Stimulated activated CD4-positive, alpha-beta T cell treated with anti-CD3 and anti-CD28 coated beads, TNF-alpha, amount 100 ng/mL, for 4 hours (primary cell): ENCODE results near the gene CD83.

Source experiments
- DNase-seq, 3 experiments: peaks; one replicate each; pipeline ENCODE4 v3.0.0-alpha.2; 2020; ENCODE audit warnings: low read depth in 3 of 3

The CD83 gene

DNA sequence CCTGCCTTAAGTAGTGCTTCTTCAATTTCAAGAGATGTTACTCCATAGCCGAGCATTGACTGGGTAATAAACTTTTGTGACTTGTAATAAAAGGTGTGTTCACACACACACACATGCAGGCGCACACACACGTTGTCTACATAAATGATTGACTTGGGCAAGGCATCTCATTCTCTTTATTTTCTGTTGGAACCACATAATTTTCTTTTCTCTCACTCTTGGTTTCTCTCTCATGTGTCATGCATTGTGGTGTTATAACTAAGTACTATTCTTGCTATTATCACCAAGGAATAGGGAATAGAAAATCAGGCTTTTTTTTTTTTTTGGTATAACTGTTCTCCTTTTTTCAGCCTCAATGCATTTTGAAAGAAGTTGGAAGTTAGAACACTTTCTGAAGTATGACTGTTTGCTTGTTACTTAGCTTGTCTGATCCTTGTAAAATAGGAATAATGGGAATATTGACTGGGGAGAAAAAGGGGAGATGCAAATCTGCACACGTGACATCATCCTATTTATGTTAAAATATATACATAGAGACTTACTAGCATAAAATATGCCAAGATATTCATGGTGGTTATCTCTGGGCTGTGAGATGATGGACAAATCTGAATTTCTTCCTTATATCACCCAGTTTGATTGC, 26.1 kb upstream of the CD83 start:
- no peak for DNase-seq

DNA sequence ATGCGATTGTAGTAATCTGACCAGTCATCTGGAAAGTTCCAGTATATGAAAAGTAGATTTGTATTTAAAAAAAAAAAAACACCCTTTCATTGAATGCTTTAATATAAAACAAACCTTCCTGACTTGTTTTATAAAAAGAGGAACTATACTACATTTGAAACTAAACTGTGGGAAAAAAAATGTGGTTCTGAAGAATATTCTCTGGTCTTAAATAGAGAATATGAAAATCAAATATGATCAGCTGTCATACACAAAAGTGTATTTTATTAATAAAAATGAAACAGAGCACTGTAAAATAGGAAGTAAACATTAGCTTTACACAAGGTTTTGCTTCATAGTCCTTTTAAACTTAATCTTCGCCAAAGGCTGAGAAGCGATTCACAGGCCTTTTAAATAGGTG, 25.3 kb upstream of the CD83 start:
- no peak for DNase-seq

DNA sequence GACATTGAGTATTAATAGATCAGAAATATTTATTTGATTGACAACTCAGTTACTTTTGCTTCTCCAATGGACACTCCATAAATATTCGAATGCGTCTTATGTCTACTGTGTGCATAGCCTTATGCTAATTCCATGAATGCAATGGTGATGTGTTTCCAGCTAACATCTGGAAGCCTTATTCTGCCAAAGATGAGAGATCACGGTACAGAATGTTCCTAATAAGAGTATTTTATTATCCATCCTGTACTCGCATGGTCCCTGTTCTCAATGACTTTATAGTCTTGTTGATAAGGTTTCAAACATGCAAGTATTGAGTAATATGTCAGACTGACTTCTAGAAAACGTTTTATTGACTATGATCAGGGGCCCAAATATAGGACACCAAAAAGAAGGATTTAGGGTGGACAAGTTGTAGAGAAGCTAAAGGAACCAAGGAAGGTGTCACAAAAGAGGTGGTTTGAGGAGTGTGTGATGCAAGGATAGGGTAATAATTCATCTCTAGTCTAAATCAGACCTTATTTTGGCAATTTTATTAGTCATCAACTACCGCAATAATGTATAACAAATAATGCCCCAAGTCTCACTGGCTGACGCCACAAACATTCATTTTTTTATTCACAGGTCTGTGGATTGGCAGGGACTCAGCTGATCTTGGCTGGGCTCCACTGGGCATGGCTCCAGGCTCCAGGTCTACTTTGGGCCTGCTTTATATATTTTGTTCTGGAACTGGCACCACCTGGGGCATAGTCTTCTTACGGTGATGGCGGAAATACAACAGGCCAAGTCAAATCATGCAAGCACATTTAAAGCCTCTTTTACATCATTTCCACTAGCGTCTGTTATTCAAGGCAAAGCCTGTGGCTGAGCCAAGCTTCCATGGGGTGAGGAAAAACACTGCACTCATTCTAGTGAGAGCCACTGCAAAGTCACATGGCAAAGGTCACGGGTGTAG, 24.5 kb upstream of the CD83 start:
- no peak for DNase-seq

DNA sequence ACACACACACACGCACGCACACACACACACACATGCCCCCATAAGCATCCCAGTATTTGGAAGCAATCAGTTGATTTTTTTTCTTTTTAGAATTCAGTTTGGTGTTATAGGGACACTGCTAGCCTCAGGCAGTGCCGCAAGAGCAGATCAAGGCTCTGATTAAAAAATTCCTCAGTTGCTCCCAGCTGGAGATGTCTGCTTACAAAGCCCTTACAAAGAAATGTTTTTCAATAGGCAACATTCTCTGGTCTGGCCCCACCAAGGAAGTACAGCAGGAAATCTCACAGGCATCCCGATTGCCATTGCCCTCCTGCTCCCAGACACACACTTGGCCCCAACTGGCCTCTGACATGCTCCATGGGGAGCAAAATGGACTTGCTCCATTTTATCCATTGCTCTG, 22.9 kb upstream of the CD83 start:
- no peak for DNase-seq

DNA sequence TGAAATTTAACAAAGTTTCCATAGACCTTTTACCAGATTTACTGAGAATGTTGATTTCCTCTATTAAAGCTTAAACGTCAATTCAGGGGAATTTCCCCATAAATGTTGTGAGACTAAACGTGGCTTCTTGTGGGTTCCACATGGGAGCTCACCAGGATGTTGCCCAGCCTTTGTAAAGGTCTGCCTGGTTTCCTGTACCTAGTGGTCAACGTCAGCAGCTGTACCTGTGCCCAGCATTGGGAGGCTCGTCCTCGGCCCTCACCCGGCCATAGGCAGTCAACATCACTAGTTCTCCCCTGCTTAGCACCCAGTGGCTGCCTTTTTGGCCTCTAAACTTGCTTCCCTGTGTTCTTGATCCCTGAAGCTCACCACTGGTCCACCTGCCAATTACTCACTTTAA, 22.1 kb upstream of the CD83 start:
- no peak for DNase-seq

DNA sequence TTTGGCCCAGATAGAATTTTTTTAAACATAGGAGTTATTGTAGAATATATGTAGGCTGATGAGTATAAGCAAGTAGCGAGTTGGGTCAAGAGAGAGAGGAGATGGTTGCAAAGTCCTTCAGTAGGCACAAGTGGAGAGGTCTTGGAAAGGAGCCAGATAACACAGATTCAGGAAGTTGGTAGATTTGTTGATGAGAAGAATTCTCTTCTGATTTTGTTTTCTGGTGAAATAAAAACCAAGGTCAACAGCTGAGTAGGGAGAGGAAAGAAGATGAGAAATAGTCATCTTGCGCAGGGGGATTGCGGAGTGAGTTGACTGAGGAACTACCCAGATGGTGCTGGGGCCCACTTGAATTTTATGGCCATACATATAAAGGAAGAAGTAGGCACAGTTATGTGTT, 17.4 kb upstream of the CD83 start:
- DNase-seq, result no peak

DNA sequence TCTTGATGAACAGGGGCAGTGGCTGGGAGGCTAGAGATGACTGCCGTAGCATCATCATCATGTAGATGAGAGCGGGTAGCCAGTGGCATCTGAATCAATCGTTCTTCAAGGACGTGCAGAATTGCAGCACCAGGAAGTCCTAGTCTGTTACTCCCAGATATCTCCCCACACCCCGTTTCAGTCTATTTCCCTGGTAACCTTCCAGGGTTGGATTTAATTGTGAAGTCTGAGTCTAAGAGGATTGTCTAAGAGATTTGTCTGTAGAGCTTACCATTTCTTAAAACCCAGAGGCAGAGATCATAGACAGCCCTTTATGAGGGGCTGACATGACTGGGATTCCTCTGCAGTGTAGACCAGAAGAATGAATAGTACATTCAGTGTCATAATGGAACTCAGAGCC, 16.6 kb upstream of the CD83 start:
- DNase-seq, result no peak

DNA sequence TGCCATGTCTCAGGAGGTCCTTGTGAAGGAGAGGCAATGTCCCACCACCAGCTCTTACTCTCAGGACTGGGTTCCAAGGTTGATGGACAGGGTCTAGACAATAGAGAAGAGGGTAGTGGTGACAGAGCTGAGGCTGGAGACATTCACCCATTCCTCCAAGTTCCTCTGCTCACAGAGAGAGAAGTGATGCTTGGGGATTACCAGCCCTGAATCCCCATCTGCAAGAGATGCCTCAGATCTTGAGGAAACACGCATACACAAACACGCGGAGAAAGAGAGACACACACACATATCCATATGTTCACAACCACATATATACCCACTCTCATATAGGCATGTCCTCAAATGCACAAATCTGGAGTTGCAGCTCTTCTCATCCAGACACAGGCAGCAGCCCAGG, 15.2 kb upstream of the CD83 start:
- DNase-seq, result no peak

DNA sequence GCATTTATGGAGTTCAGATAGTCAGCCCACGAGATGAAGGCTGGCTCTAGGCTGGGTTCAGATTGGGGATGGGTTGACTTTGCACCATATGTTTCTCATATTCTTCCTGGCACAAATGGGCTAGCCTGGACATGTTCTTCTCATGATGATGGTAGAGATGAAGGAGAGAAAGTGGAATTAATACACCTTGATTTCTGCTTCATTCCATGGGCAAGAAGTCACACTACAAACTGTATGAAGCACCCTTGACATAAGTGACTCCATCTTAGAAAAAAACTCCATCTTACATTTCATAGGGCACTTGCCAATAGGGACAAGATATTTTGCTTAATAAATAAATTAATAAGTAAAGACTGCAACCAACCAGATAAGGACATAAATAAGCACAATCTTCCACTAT, 12.0 kb upstream of the CD83 start:
- no peak for DNase-seq

DNA sequence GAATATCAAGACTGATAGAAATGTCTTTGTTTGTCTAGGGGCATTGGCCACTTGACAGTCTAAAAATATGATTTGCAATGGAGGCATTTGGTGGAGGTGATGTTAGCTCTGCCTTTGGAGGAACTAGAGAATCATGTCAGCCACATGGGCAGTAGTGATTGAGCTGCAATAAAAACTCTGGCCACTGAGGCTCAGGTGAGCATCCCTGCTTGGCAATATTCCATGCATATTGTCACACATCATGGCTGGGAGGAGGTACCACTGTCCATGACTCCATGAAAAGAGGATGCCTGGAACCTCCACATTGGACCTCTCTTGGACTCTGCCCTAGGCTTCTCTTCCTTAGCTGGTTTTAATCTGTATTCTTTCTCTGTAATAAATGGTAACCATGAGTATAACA, 10.6 kb upstream of the CD83 start:
- DNase-seq, result no peak

DNA sequence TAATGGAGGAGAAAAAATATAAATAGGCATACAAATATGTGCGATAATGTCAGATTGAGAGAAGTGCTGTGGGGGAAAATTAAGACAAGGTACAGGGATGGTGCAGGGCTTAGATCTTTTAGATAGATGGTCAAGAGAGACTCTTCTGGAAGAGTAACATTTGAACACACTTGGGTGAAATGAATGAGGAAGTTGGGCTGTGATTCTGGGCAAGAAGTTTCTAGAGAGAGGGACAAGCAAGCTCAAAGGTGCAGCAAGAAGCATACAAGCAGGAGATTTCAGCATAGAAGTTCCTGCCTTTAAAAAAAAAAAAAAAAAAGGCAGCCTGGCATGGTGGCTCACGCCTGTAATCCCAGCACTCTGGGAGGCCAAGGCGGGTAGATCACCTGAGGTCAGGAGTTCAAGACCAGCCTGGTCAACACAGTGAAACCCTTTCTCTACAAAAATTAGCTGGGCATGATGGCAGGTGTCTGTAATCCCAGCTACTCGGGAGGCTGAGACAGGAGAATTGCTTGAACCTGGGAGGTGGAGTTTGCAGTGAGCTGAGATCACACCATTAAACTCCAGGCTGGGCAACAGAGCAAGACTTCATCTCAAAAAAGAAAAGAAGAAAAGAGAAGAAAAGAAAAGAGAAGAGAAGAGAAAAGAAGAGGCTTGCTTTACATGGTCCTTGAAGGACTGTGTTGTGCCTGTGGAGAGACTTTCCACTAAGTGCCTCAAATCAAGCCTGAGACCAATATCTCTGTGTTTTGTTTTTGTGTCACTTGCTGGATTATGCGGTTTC, 9.7 kb upstream of the CD83 start:
- no peak for DNase-seq

DNA sequence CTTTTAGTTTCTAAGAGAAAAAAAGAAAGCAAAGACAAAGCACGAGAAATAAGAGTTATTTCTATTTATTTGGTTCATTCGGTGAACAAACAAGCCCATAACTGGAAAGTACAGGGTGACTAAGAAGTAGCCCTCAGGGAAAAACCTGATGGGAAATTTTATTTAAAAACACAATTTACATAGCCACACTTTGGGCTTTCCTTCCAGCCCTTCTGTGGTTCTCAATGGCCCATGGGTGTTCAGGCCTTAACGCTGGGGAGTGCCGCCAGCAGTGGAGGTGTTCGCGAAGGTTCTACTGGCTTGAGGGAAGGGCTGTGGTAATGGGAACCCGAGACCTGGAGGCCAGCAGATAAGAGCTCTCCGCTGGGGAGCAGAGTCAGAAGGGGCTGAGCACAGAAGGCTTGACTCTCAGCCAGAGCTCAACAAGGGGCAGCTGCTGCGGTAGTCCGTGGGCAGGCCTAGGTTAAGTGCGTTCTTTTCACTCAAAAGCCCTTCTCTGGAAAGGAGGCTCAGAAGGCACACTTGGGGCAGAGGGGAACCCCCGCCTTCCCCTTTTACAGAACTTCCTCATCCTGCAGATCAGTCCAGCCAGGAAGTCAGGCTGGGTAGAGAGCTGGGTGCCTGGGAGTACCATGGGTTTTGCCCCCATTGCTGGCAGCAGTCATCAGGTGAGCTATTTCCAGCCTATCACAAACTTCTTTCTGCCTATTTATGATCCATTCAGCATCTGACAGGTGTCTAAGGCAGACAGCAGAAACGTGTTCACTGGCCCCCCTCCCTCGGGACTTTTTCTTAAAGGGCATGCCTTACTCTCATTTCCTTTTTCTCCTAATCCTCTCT, 8.8 kb upstream of the CD83 start:
- DNase-seq, result no peak

DNA sequence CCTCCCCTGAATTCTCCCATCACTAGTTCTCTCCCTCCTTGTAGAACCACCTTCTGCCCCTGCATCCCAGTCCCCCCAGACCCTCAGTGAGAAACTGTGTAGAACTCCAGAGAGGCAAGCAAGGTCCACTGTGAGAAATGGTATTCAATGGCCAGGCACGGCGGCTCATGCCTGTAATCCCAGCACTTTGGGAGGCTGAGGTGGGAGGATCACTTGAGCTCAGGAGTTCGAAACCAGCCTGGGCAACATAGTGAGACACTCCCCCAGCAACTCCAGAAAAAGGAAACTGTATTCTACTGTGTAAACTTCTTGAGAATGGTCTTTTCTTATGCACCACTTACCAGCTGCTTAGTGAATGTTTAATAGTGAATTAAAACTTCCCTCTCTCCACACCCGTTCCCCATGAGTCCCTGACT, 8.2 kb upstream of the CD83 start:
- DNase-seq, result no peak

DNA sequence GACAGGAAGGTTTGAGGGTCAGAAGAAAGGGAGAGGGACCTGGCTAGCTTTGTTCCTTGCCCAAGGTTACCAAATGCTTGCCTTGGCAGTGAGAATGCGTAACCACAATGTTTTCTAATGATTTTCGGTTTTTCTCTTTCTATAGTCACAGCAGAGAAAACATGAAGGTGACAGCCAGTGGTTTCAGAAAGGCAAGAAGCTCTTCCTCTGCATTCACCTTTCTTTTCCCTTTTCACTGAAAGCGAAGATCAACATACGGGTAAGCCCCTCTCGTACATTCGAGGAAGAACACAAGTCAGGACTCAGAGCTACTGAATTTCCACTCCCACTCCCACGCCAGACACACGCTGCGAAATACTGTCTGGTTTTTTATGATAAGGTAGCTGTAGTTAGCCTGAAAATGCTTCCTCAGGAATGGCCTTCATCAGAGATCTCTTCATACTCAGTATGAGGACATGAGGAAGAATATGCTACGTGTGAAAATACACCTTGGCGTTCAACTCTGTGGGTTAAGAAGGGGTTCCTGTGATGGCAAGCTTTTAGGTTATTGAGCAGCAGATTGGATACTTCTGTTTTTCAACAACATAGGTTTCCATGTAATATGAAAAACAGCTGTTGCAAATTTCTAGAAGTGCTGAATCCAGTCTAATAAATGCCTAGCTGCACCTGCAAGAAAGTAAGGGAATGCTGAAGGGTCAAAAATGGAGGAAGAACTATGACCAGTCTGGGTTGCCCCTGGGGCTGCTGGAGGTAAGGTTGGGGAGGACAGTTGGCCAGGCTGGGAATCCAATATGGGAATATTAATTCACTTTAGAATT, 7.4 kb upstream of the CD83 start:
- no peak for DNase-seq

DNA sequence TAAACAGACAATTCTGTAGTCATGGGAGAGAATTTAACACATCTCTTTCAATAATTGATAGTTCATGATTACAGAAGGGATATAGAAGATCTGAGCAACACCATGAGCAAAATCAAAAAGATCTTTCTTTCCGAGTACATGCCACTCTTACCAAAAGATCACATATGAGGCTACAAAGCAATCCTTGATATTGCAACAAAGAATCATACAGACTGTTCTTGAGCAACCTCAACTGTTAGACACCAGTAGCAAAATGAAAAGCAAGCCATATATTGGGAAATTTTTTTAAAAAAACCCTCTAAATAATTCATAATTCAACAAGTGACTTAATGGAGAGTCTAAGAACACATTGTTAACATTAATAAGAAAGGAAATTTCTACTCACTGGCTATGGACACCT, 3.6 kb upstream of the CD83 start:
- no peak for DNase-seq

DNA sequence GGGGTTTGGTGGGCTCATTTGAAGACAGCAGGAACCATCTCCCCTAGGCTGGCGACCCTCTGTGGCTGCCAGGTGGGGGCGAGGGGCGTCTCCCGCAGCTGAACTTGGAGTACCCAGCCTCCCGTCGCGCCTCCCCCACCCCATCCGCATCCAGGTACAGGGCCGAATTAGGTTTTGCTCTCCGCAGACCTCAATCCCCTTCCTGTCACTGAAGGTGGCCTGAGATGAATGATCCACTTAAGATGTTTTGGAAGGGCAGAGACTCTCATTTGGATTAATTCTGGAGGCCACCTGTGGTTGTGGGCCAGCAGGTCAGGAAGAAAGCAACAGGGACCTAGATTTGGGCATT, 493 bp downstream of the CD83 start:
- peak in 1 of 3 experiments; percentile 23 for DNase-seq

DNA sequence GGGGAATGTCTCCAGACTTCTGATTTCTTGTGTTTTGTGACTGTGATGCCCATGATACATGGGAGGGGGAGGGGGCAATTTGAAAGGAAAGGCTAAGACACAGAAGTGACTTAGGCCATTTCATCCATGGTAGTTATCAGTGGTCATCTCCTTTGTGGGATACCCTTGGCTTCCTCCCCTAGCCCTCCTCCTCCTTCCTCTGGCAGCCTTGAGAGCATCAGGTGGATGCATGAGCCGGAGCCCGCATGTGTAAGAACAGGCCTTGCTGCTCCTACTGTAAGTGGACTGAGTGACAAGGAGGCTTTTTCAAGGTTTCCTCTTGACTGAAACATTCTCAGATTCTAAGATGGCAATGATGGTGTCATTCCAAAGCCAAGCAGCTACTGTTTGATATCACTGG, 874 bp downstream of the CD83 start:
- DNase-seq, result no peak

DNA sequence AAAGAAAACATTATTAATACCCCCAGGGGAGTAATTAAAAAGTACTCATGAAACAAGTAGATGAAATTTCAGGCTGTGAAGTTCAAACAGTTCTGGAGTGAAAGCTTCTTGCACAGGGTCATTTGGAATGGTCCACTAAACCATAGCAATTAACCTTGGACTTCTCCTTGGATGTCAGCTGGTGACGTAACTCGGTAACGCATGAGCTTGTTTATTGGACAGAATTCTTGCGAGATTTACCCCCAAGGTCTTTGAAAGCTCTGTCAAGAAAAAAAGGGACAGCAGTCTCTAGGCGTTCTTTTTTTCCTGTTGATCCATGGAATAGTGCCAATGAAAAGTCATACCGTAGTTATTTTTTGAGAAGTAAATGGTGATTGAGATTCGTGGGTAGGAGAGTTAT, 2.2 kb downstream of the CD83 start:
- no peak for DNase-seq

DNA sequence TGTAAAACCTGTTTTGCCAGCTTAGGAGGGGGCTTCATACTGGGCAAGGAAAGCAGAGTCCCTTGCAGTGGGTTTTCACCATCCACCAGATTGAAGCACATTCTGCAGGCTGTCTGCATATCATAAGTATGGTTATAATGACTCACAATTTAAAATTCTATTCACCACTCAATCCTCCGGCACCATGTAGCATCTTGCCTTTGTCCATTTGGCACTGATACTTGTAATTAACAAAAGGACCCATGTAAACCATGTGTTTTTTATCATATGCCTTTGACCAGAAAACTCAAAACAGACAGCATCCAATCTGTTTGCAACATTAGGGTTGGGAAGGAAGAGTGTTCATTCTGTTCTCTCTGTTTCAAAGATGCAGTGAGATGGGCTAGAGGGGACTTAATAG, 3.0 kb downstream of the CD83 start:
- no peak for DNase-seq

DNA sequence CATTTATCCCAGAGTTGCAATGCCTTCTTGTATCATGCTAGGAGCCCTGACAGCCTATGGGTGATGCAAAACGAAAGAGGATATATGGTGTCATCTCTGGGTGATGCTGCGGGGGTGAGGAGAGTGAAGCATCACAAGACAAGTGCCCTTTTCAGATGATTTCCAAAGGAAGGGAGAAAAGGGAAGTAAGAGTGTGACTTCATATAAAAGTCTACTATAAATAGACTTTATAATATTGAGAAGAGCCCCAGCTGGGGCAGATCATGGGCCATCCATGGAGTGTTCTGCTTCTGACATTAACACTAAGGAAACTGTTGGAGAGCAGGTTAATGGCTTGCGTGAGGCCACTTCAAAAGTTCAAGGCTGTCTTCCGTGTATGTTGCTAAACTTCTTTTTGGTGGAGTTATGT, 4.4 kb downstream of the CD83 start:
- no peak for DNase-seq
